ENCODE data around the gene DNAJC8.

Gene DNAJC8

GRCh38 chr1:28236656-28237322 lies 4.0 kb upstream of the DNAJC8 start:
- no peaks in the 10 kb centered on the region for H3K4me1 ChIP-seq (ENCODE audit: insufficient read depth, low read length)
- no peaks in the 10 kb centered on the region for H3K27me3 ChIP-seq (ENCODE audit: insufficient read depth, low read length)
- peaks cover 16% of the 10 kb centered on the region for H3K36me3 ChIP-seq (ENCODE audit: insufficient read depth, low read length)
- H3K9me3 ChIP-seq (ENCODE audit: insufficient read depth, low read depth, low read length), result no peaks in the 10 kb centered on the region
- peak overlapping the region; percentile 95 for H3K4me3 ChIP-seq (ENCODE audit: low read length)
- peak overlapping the region; percentile 73; the same call in 1 of the 2 replicates for H3K27ac ChIP-seq (ENCODE audit: low read depth, low read length)
- WGBS, result 11% methylated on average over 20 of the region's 20 CpGs
- H3K9ac ChIP-seq (ENCODE audit: low read depth, low read length), result peak overlapping the region; percentile 94

GRCh38 chr1:28235755-28236655 lies 3.2 kb upstream of the DNAJC8 start, which contains the start of gene ATP5IF1:
Gene ATP5IF1 (plus strand): TSS chr1:28236124. CDS start chr1:28236184, 60 bp downstream.
- Histone ChIP-seq H3K4me1 (ENCODE audit: insufficient read depth, low read length) (no peaks in the 10 kb centered on the region), H3K27me3 (ENCODE audit: insufficient read depth, low read length) (no peaks in the 10 kb centered on the region)
- under 1% methylated on average over 60 of the region's 60 CpGs for WGBS

GRCh38 chr1:28233264-28233606 lies 406 bp upstream of the DNAJC8 start:
- no peaks in the 10 kb centered on the region for H3K9me3 ChIP-seq (ENCODE audit: insufficient read depth, low read depth, low read length)
- no peaks in the 10 kb centered on the region for H3K27me3 ChIP-seq (ENCODE audit: insufficient read depth, low read length)
- H3K9ac ChIP-seq (ENCODE audit: low read depth, low read length), result no peak overlapping the region
- peak overlapping the region; percentile 97 for H3K4me3 ChIP-seq (ENCODE audit: low read length)
- H3K4me1 ChIP-seq (ENCODE audit: insufficient read depth, low read length), result no peaks in the 10 kb centered on the region
- WGBS, result 84% methylated on average over 14 of the region's 14 CpGs
- peaks cover 31% of the 10 kb centered on the region for H3K36me3 ChIP-seq (ENCODE audit: insufficient read depth, low read length)
- no peak overlapping the region for H3K27ac ChIP-seq (ENCODE audit: low read depth, low read length)

More at GRCh38 chr1:28235755-28236655, 3.2 kb upstream of the DNAJC8 start, which contains the start of gene ATP5IF1:
- H3K4me3 ChIP-seq (ENCODE audit: low read length), result peak within 1 kb of the TSS; percentile 95
- H3K36me3 ChIP-seq (ENCODE audit: insufficient read depth, low read length), result peaks cover 16% of the 10 kb centered on the region
- H3K9me3 ChIP-seq (ENCODE audit: insufficient read depth, low read depth, low read length), result no peaks in the 10 kb centered on the region
- H3K27ac ChIP-seq (ENCODE audit: low read depth, low read length), result peak within 1 kb of the TSS; percentile 73
- peak within 1 kb of the TSS; percentile 94 for H3K9ac ChIP-seq (ENCODE audit: low read depth, low read length)

- no peaks in the 10 kb centered on the region for H3K27me3 ChIP-seq (ENCODE audit: insufficient read depth, low read length)
- 100% methylated on average over 1 of the region's 2 CpGs for WGBS
- H3K4me1 ChIP-seq (ENCODE audit: insufficient read depth, low read length), result no peaks in the 10 kb centered on the region
- no peak overlapping the region for H3K9ac ChIP-seq (ENCODE audit: low read depth, low read length)
- no peak overlapping the region for H3K27ac ChIP-seq (ENCODE audit: low read depth, low read length)
- H3K36me3 ChIP-seq (ENCODE audit: insufficient read depth, low read length), result peaks cover 53% of the 10 kb centered on the region
- H3K9me3 ChIP-seq (ENCODE audit: insufficient read depth, low read depth, low read length), result no peaks in the 10 kb centered on the region
- H3K4me3 ChIP-seq (ENCODE audit: low read length), result no peak overlapping the region
These were observed 2.8 kb downstream of the DNAJC8 start for GRCh38 chr1:28229996-28230395.

GRCh38 chr1:28229089-28229488 lies 3.7 kb downstream of the DNAJC8 start:
- Histone ChIP-seq H3K36me3 (ENCODE audit: insufficient read depth, low read length) (peaks cover 60% of the 10 kb centered on the region), H3K9ac (ENCODE audit: low read depth, low read length) (no peak overlapping the region), H3K27me3 (ENCODE audit: insufficient read depth, low read length) (no peaks in the 10 kb centered on the region), H3K4me1 (ENCODE audit: insufficient read depth, low read length) (no peaks in the 10 kb centered on the region), H3K4me3 (ENCODE audit: low read length) (no peak overlapping the region), H3K27ac (ENCODE audit: low read depth, low read length) (no peak overlapping the region), H3K9me3 (ENCODE audit: insufficient read depth, low read depth, low read length) (no peaks in the 10 kb centered on the region)

GRCh38 chr1:28213315-28213714 lies 19.5 kb downstream of the DNAJC8 start:
- Histone ChIP-seq H3K9me3 (ENCODE audit: insufficient read depth, low read depth, low read length) (no peaks in the 10 kb centered on the region), H3K4me1 (ENCODE audit: insufficient read depth, low read length) (no peaks in the 10 kb centered on the region), H3K27ac (ENCODE audit: low read depth, low read length) (no peak overlapping the region), H3K9ac (ENCODE audit: low read depth, low read length) (no peak overlapping the region), H3K4me3 (ENCODE audit: low read length) (no peak overlapping the region), H3K27me3 (ENCODE audit: insufficient read depth, low read length) (no peaks in the 10 kb centered on the region), H3K36me3 (ENCODE audit: insufficient read depth, low read length) (peaks cover 72% of the 10 kb centered on the region)
- WGBS, result 84% methylated on average over 2 of the region's 2 CpGs

GRCh38 chr1:28209700-28210099 lies 23.1 kb downstream of the DNAJC8 start:
- H3K27ac ChIP-seq (ENCODE audit: low read depth, low read length), result no peak overlapping the region
- H3K4me3 ChIP-seq (ENCODE audit: low read length), result no peak overlapping the region
- 97% methylated on average over 1 of the region's 1 CpG for WGBS
- H3K36me3 ChIP-seq (ENCODE audit: insufficient read depth, low read length), result peaks cover 84% of the 10 kb centered on the region
- no peak overlapping the region for H3K9ac ChIP-seq (ENCODE audit: low read depth, low read length)
- H3K4me1 ChIP-seq (ENCODE audit: insufficient read depth, low read length), result no peaks in the 10 kb centered on the region
- H3K9me3 ChIP-seq (ENCODE audit: insufficient read depth, low read depth, low read length), result no peaks in the 10 kb centered on the region
- no peaks in the 10 kb centered on the region for H3K27me3 ChIP-seq (ENCODE audit: insufficient read depth, low read length)

GRCh38 chr1:28208818-28209441 lies 23.9 kb downstream of the DNAJC8 start:
- H3K4me3 ChIP-seq (ENCODE audit: low read length), result no peak overlapping the region
- H3K9me3 ChIP-seq (ENCODE audit: insufficient read depth, low read depth, low read length), result no peaks in the 10 kb centered on the region
- H3K36me3 ChIP-seq (ENCODE audit: insufficient read depth, low read length), result peaks cover 84% of the 10 kb centered on the region
- no peaks in the 10 kb centered on the region for H3K4me1 ChIP-seq (ENCODE audit: insufficient read depth, low read length)
- H3K27me3 ChIP-seq (ENCODE audit: insufficient read depth, low read length), result no peaks in the 10 kb centered on the region
- H3K27ac ChIP-seq (ENCODE audit: low read depth, low read length), result no peak overlapping the region
- no peak overlapping the region for H3K9ac ChIP-seq (ENCODE audit: low read depth, low read length)
- WGBS, result 68% methylated on average over 3 of the region's 4 CpGs

- Histone ChIP-seq H3K36me3 (ENCODE audit: insufficient read depth, low read length) (peaks cover 79% of the 10 kb centered on the region), H3K27ac (ENCODE audit: low read depth, low read length) (no peak overlapping the region), H3K27me3 (ENCODE audit: insufficient read depth, low read length) (no peaks in the 10 kb centered on the region), H3K9ac (ENCODE audit: low read depth, low read length) (no peak overlapping the region), H3K9me3 (ENCODE audit: insufficient read depth, low read depth, low read length) (no peaks in the 10 kb centered on the region), H3K4me3 (ENCODE audit: low read length) (no peak overlapping the region), H3K4me1 (ENCODE audit: insufficient read depth, low read length) (no peaks in the 10 kb centered on the region)
- 96% methylated on average over 4 of the region's 4 CpGs for WGBS
These were observed 27.6 kb downstream of the DNAJC8 start for GRCh38 chr1:28205243-28205642.

- no peak overlapping the region for H3K27ac ChIP-seq (ENCODE audit: low read depth, low read length)
- H3K4me1 ChIP-seq (ENCODE audit: insufficient read depth, low read length), result peaks cover 21% of the 10 kb centered on the region
- no peaks in the 10 kb centered on the region for H3K9me3 ChIP-seq (ENCODE audit: insufficient read depth, low read depth, low read length)
- WGBS, result 96% methylated on average over 6 of the region's 6 CpGs
- no peak overlapping the region for H3K4me3 ChIP-seq (ENCODE audit: low read length)
- no peak overlapping the region for H3K9ac ChIP-seq (ENCODE audit: low read depth, low read length)
- peaks cover 60% of the 10 kb centered on the region for H3K36me3 ChIP-seq (ENCODE audit: insufficient read depth, low read length)
- no peaks in the 10 kb centered on the region for H3K27me3 ChIP-seq (ENCODE audit: insufficient read depth, low read length)
These were observed 32.5 kb downstream of the DNAJC8 start for GRCh38 chr1:28200234-28200873.

Measured in HUES64 (cell line).